ENCODE data around the gene PRRT3. TPM values are rescaled to one million over a fixed set of nuclear protein-coding genes. Genes with fewer than 3 reads are reported as not detected.

The PRRT3 gene
- total RNA-seq, 1 experiment from 2014 or later, result 4.4 TPM

DNA sequence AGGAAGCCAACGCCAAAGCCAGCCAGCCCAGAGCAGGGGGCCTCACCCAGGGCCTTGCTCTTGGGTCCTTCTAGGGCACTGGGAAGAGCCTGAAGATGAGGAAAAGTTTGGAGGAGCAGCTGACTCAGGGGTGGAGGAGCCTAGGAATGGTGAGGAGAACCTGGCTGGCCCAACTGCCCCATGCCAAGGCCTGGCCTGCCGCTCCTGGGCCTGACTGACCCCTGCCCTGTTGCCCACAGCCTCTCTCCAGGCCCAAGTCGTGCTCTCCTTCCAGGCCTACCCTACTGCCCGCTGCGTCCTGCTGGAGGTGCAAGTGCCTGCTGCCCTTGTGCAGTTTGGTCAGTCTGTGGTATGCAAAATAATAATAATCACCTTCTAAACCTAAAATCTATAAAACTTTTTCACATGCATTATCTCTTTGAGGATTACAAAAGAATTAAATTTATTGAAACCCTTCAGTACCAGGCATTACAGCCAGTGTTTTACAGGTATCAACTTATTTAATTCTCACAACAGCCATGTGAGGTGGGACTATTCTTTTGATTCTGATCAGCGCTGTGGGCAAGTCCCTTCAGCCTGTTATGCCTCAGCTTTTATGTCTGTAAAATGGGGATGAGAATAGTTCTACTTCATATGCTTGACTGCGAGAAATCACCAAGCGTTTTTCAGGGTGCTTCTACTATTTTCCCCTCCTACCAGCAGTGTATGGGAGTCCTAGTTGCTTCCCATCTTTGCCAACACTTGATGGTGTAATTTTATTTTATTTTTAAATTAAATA, 33.8 kb downstream of the PRRT3 start:
- Histone ChIP-seq H3K4me1 (ENCODE audit: insufficient read depth, low read length) (peaks cover 49% of the 10 kb centered on the region), H3K9me2 (replicated peaks; ENCODE audit: low read length) (no peaks in the 10 kb centered on the region), H3K4me2 (ENCODE audit: low read length) (peak overlapping the region; percentile 99), H3K27me3 (ENCODE audit: low read length) (no peaks in the 10 kb centered on the region), H3K9me3 (ENCODE audit: low read length) (no peaks in the 10 kb centered on the region), H3K79me2 (ENCODE audit: low read length) (peaks cover 26% of the 10 kb centered on the region), H3K4me3 (ENCODE audit: low read length) (peak overlapping the region; percentile 75; the same call in 1 of the 2 replicates), H3K9ac (ENCODE audit: low read length) (peak overlapping the region; percentile 94; the same call in 1 of the 2 replicates), H4K20me1 (ENCODE audit: low read length) (no peaks in the 10 kb centered on the region), H3K27ac (ENCODE audit: low read length) (no peak overlapping the region), H3F3A (ENCODE audit: low read length, unreplicated experiment) (no peaks in the 10 kb centered on the region), H2AFZ (ENCODE audit: low read length) (no peak overlapping the region), H3K36me3 (ENCODE audit: low read depth, low read length) (0 out of 2 replicates have a peak, but pooled peaks cover 2% of the 10 kb centered on the region)
- CTCF ChIA-PET, result no interaction called here
- DNase-seq (no peak), ATAC-seq (no peak)
- TF ChIP-seq EZH2 (IDR thresholded peaks at IDR 0.05; ENCODE audit: low read length, unreplicated experiment), result no peak
- TF ChIP-seq CTCF (conservative IDR thresholded peaks at IDR 0.05; ENCODE audit: low read depth, low read length), result no peak
- TF ChIP-seq EZH2phosphoT487 (IDR thresholded peaks at IDR 0.05; ENCODE audit: borderline replicate concordance, low read length), result no peak
- BruUV-seq (replicated peaks), result no TSS peak
- POLR2A ChIA-PET (ENCODE audit: unreplicated experiment), result interaction anchor here (0.7 kb wide), 1 partner anchor 13 kb away, joined by 6 read pairs; no protein-coding TSS in a partner anchor
- intact Hi-C loops (cut with micrococcal nuclease), result loop anchor here (5.0 kb wide), 2 partner anchors 36 to 56 kb away; partner anchors contain the start of gene CIDEC

- peak overlapping the region; percentile 99; the same call in 1 of the 2 replicates for H3K27ac ChIP-seq (ENCODE audit: low read length)
- H3K4me2 ChIP-seq (ENCODE audit: low read length), result peak overlapping the region; percentile 99
- H3K9ac ChIP-seq (ENCODE audit: low read length), result peak overlapping the region; percentile 94
- H3K9me2 ChIP-seq (replicated peaks; ENCODE audit: low read length), result no peaks in the 10 kb centered on the region
- peak overlapping the region; percentile 75 for H3K4me3 ChIP-seq (ENCODE audit: low read length)
- no peaks in the 10 kb centered on the region for H3F3A ChIP-seq (ENCODE audit: low read length, unreplicated experiment)
- no peaks in the 10 kb centered on the region for H4K20me1 ChIP-seq (ENCODE audit: low read length)
- H3K4me1 ChIP-seq (ENCODE audit: insufficient read depth, low read length), result peaks cover 52% of the 10 kb centered on the region
- ChIA-PET POLR2A (ENCODE audit: unreplicated experiment) (interaction anchor here (0.7 kb wide), 1 partner anchor 13 kb away, joined by 6 read pairs; no protein-coding TSS in a partner anchor), CTCF (no interaction called here)
- no peaks in the 10 kb centered on the region for H3K27me3 ChIP-seq (ENCODE audit: low read length)
- BruUV-seq (replicated peaks), result no TSS peak
- H3K79me2 ChIP-seq (ENCODE audit: low read length), result peaks cover 26% of the 10 kb centered on the region
- H3K9me3 ChIP-seq (ENCODE audit: low read length), result no peaks in the 10 kb centered on the region
- H2AFZ ChIP-seq (ENCODE audit: low read length), result no peak overlapping the region
- H3K36me3 ChIP-seq (ENCODE audit: low read depth, low read length), result 0 out of 2 replicates have a peak, but pooled peaks cover 2% of the 10 kb centered on the region
- intact Hi-C loops (cut with micrococcal nuclease), result loop anchor here (2.0 to 5.0 kb wide), 3 partner anchors 36 to 59 kb away; partner anchors contain the start of gene CIDEC
- TF ChIP-seq EZH2 (IDR thresholded peaks at IDR 0.05; ENCODE audit: low read length, unreplicated experiment) (no peak), CTCF (conservative IDR thresholded peaks at IDR 0.05; ENCODE audit: low read depth, low read length) (no peak), EZH2phosphoT487 (IDR thresholded peaks at IDR 0.05; ENCODE audit: borderline replicate concordance, low read length) (no peak)
- no peak for ATAC-seq
- DNase-seq, result no peak
Measured at GRCh38 chr3:9917820-9918219, 34.4 kb downstream of the PRRT3 start.
